Measurements from ENCODE around the gene PRMT5.

PRMT5 gene

DNA sequence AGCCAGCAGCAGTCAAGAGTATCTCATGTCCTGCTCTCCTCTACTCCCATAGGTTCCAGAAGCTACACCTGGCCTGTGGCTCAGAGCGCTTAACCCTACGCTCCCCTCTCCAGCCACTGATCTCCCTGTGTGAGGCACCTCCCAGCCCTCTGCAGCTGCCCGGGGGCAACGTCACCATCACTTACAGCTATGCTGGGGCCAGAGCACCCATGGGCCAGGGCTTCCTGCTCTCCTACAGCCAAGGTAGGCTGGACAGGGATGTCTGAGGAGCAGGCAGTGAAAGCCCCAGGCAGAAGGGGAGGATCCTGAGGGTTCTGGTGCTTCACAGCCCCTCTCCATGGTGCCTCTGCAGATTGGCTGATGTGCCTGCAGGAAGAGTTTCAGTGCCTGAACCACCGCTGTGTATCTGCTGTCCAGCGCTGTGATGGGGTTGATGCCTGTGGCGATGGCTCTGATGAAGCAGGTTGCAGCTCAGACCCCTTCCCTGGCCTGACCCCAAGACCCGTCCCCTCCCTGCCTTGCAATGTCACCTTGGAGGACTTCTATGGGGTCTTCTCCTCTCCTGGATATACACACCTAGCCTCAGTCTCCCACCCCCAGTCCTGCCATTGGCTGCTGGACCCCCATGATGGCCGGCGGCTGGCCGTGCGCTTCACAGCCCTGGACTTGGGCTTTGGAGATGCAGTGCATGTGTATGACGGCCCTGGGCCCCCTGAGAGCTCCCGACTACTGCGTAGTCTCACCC lies 54.0 kb downstream of the PRMT5 start:
- FAIRE-seq = no peak

DNA sequence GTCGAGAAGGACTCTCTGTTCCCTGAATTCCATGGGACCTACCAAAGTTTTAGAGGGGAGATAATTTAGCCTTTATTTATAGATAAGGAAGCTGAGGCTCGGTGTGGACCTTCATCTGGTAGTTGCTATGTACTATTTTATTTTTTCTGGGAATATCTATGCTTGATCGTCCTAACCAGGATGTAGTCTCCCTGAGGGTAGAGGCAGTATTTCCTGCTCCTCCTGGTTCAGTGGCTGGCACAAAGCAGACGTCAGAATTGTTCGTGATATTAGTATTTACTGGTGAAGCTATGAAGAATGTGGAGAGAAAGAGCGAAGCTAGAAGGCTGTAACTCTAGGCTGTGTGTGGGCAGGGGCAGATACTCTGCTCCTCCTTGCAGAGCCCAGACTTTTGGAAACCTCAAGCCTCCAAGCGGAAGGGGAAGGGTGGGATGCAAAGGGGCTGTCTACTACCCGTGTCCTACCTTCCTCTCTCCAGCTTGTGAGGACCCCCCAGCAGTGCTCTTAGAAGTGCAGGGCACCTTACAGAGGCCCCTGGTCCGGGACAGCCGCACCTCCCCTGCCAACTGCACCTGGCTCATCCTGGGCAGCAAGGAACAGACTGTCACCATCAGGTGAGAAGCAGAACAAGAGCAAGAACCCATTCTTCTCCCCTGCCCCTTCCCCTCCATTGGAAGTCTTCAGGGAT lies 56.2 kb downstream of the PRMT5 start:
- no peak for FAIRE-seq

DNA sequence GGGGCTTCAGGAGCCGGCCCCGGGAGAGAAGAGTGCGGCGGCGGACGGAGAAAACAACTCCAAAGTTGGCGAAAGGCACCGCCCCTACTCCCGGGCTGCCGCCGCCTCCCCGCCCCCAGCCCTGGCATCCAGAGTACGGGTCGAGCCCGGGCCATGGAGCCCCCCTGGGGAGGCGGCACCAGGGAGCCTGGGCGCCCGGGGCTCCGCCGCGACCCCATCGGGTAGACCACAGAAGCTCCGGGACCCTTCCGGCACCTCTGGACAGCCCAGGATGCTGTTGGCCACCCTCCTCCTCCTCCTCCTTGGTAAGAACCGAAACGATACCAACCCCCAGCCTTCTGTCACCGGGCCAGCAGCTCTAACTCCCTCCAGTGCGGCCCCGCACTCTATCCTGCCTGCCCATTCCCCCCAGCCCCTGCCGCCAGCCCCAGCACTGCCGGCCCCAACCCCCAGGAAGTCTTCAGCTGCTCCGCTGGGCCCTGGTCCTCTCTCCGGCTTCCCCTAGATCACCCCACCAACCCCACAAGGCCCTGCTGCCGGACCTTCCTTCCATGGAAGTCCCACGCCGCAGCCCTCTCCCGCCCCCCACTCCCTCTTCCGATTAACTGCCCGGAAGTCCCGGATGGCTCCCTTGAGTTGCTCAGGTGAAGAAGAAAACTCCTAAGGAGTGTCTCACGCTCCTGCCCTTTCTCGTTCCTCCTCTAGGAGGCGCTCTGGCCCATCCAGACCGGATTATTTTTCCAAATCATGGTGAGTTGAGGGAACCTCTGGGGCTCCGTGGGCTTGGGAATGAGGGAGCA lies 56.9 kb downstream of the PRMT5 start:
- FAIRE-seq = no peak

DNA sequence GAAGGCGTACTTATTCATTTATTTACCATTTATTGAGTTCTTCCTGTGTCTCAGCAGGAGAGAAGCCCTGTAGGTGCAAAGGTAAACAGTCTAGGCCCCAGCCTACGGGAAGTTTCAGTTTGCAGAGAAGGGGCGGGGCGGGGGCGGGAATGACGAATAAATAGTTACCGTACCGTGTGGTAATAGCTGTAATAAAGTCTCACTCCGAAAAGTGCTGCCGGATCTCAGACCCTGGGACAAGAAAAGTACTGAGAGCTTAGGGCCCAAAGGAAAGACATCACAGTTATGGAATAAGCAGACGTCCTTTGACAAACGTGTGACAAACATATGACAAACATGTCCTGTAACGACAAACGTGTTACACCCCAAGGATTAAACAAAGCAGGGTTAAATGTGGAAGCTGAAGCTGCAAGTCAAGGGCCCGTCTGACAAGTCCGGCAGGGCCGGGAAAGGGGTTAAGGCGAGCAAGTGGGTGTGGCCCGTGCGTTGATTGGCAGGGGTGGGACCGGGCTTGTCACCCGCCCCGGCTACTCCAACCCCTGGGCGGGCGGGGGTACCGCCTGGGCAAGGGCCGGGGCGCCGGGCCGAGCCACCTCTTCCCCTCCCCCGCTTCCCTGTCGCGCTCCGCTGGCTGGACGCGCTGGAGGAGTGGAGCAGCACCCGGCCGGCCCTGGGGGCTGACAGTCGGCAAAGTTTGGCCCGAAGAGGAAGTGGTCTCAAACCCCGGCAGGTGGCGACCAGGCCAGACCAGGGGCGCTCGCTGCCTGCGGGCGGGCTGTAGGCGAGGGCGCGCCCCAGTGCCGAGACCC lies 57.7 kb downstream of the PRMT5 start, which contains the start of gene LRP10:
TSS of gene LRP10 (plus strand) at position 517 of the 809 bp plus-strand sequence. CDS start 564 bp downstream, outside the sequence.
- FAIRE-seq = no peak

DNA sequence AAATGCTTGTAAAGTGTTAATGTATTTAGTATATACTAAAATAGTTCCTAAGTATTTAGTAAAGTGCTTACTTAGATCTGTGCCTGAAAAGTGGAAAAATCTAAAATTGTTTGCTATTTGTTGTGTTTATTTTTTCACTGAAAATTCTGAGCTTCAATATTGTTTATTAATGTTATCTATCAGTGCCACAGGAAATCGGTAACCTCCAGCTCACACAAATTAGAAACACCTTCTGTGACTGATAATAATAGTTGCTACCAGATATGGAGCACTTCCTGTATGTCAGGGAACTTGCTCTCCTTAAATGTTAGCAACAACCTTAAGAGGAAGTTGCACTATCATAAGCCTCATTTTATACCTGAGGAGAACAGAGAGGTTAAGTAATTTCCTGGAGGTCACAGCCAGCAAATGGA lies 58.4 kb downstream of the PRMT5 start:
- no peak for FAIRE-seq

Measured in colon (tissue), 2 donors.